HG03571 (cell line): ENCODE measurements around the gene SMC4.

Experiments
- ATAC-seq: cut with Tn5 transposase; IDR thresholded peaks from one replicate; pipeline ENCODE4 v1.9.1; 2021; ENCODE audit not compliant: unreplicated experiment

The SMC4 gene

DNA sequence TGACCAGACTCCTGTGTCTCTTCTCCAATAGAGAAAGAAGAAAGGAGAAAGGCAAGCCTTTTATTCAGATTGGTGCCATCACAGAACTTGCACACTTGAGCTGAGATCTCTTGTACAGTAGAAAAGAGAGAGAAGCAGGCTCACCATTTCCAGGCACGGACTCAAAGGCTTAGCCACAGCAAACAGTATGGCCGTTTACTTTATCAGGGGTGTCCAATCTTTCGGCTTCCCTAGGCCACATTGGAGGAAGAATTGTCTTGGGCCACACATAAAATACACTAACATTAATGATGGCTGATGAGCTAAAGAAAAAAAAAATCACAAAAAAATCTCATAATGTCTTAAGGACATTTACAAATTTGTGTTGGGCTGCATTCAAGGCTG is 5.4 kb upstream of the SMC4 start:
- ATAC-seq, result no peak

DNA sequence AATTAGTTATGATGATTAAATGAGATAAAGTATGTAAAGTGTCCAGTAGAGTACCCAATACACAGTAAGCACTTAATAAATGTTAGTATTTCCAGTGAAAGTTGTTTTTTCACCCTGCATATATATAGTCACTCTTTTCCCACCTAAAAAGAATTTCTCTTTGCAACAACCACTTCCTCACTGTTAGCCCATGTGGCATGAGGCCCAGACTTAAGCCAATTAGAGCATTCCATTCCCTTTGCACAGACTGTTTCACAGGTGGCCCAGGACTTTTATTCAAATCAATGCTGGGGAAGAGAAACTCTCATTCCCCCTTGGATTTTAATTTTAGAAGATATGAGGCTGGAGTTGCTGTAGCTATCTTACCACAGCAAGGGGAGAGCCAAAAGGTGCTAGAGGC is 4.2 kb upstream of the SMC4 start:
- no peak for ATAC-seq

DNA sequence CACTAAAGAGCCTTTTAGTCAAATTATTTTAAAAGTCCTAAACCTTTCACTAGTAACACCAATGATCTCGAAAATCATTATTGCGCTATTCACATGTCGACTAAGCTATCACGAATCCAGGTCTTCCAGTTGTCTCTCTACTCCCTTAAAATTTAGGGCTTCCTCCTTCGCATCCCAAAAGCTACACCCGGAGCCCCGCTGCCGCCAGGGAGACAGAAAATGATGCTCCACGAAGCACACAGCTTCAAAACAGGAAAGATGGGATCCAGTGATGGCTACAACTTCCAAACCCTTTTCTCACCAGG is 678 bp upstream of the SMC4 start:
- ATAC-seq, result peak; percentile 7

DNA sequence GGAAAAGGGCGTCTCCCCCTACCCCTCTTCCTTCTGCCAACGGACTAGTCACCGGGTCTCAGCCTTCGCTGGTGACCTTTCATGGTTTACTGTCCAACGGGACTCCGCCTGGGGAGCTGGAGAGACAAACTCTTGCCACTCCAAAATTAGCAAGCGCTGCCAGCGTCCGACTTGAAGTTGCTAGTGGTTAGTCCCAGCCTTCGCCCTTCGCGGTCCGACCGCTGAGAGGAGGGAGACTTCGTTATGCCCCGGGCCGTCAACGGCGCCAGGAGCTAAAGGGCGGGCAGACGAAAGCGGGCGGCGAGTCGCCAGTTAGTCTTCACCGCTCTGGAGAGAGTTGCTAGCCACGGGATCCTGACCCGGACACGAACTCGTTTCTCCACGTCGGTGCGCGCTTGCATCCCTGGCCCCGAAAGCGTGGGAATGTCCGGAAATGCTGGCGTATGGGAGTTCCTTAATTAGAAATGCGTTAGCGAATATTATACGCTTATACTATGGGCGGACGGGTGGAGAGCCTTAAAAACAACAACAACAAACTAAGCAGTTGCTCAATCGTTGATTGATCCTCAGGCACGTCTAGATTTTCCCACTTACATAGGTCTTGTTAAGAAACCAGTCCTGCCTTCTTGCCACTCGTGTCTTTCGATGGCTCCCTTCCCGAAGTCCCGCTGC is 716 bp downstream of the SMC4 start:
- peak; percentile 7 for ATAC-seq

DNA sequence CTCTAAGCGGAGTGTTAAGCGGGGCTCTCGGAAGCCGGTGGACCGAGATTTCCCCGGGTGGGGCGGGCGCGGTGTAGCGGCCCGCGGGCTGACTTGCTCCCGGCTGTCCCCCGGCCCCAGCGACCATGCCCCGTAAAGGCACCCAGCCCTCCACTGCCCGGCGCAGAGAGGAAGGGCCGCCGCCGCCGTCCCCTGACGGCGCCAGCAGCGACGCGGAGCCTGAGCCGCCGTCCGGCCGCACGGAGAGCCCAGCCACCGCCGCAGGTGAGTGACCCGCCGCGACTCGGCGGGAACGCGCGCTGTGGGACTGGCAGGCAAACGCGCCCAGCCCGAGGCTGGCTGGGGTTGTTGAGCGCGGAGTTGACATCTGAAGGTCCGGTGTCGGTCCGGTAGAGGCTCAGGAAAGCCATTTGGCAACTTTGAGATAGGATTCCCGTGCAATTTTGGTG is 1.3 kb downstream of the SMC4 start:
- no peak for ATAC-seq

DNA sequence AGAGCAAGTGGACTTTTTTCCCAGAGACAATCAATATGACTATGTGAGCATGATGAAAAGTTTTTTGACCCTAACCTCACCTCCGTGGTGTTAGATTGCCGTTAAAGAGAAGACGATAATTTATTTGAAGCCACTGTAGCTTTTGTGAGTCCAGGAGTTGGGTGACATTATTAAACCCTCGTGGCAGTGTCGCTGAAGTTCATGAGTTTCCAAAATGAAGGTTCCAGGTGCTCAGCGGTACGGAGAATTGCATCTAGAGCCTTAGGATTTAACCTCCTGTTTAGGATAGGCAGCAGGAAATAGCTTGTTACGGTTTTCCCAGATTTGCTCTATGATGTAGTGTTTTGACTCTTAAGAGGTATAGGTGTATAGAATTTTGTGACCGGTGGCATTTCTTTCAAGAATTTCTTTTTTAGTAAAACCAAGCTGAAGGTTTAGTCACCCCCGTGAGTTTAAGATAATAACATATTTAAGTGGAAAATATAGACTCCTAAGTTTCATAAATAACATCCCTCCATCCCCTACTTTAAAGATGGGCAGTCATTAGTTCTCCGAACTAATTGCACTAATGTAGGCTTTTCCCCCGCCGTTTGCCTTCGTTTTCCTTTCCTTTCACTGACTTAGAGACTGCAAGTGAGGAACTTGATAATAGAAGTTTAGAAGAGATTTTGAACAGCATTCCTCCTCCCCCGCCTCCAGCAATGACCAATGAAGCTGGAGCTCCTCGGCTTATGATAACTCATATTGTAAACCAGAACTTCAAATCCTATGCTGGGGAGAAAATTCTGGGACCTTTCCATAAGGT is 2.0 kb downstream of the SMC4 start:
- ATAC-seq, result no peak

DNA sequence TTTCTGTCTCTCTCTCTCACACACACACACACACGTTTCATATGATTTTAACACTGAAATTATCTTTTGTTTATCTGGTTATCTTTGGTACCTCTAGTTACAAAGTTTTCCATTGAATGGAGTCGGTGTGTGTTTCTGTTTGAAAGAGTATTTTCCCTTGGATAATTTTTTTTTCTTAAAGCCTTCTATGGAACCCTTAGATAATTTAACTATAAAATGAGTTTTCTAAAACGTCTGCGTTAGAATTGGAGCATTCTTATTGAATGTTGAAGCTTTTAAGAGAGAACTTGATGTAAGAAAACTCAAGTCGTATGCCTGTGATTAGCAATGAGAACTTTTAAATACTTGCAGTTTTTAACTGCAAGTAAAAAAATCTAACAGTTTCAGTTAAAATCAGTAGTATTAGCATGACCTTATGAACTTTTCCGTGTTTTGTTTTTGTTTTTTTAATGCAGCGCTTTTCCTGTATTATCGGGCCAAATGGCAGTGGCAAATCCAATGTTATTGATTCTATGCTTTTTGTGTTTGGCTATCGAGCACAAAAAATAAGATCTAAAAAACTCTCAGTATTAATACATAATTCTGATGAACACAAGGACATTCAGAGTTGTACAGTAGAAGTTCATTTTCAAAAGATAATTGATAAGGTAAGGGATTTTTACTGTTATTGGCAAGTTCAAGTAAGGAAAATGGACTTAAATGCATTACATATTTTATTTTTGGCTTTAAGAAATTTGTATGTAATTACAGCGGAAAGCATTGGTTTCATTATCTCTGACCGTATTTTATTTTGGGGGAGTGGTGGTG is 3.0 kb downstream of the SMC4 start:
- ATAC-seq, result no peak

DNA sequence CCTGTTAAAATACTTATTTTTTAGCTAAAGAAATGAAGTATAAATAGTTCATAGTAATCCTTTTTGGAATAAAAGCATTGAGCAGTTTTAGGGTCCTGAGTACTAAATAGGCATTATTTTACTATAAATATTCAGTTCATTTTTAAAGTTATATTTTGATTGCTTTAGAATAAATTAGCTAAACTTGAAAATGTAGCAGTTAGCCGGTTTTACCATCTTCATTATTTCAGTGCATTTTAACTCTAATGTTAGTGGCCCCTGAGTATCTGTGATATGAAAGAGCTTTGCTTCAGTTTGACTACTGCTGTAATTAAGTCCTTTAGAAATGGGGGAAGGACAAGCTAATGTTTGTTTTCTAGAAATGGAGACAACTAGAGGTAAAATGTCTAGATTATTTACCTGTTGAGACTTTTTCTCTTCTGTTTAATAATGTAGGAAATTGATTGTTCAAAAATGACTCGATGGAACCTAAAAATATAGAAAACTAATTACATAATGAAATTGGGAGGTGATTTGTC is 3.6 kb downstream of the SMC4 start:
- ATAC-seq, result no peak

DNA sequence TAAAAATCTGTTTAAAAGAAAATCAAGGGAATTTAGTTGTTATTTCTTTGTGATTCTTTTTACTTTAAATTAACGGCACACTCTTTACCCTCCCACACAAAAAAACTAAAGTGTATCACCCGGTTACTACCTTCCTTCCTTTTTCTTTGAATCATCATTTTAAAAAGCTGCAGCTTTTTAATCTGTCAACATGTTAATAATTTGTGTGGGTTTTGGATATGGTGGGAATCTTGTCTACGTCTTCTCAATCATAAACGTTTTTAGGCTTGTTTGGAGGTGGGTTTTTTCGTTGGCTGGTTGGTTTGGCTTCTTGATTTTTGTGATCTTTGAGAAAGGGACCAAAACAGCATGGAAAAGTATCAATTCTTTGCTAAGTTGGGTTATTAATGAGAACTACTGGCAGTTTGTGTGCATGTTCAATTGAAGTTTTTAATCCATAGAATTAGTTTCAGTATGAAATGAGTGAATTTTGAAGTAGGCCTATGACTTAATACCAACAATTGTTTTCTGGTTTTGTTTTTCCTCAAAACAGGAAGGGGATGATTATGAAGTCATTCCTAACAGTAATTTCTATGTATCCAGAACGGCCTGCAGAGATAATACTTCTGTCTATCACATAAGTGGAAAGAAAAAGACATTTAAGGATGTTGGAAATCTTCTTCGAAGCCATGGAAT is 4.5 kb downstream of the SMC4 start:
- ATAC-seq, result no peak

DNA sequence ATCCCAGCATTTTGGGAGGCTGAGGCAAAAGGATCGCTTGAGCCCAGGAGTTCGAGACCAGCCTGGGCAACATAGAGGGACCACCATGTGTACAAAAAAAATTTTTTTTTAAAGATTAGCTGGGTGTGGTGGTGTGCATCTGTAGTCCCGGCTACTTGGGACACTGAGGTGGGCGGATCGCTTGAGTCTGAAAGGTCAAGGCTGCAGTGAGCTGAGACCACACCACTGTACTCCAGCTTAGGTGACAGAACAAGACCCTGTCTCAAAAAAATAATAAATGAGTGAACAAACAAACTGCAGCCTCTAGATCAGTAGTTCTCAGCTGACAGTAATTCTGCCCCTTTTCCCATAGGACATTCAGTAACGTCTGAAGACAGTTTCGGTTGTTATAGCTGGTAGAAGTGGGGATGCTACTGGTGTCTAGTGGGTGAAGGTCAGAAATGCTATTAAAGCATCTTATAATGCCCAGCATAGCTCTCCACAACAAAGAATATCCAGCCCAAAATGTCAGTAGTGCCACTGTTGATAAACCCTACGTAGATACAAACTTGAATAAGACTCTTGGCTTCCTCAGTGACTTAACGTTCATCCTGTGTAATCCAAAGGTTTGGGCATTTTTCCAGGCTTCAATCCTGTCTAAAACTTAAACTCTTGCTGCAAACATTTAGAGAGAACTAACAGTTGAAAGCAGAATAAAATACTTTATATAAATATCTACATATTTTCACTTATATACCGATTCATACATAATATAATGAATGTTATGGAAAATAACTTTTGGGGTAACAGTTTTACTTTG is 10.6 kb downstream of the SMC4 start:
- ATAC-seq, result no peak

DNA sequence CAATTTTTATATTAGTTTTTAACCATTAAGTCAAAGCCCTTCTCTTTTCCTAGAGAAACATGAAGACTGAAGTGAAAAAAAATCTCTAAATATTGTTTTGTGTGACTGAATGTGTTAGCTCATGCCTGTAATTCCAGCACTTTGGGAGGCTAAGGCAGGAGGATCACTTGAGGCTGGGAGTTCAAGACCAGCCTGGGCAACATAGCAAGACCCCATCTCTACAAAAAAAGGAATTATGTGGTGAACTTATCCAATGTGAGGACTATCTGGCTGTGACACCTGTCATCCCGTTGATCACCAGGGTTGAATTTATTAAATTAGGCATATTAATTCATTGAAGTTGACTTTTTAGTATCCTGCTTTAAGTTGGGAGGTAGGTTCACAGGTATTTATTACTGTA is 13.0 kb downstream of the SMC4 start:
- no peak for ATAC-seq

DNA sequence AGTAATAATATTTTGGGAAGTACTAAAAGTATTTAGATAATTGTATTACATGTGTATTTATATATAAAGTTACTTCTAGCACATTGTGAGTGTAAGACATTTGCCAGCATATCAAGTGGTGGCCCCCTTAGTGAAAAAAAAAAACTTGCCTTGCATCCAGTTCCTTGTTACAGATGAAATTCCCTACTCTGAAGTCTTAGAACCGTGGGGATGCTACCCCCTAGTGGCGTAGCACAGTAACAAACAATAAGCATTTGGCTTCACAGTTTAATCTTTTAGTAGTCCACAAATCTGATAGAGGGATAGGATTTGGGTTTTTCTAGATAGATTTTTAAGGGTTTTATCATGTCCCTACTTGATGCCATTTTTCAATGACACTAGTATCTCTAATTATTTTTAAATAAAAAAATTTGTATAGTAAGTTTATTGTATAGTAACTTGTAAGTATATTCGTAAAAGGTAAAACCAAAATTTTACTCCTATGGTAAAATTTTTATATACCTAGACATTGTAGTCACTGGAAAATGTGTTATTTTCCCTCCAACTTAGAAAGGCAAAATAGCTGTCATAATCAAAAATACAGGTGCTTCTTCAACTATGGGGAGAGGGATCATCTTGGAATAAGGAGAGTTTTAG is 14.3 kb downstream of the SMC4 start:
- ATAC-seq, result peak; percentile 69

DNA sequence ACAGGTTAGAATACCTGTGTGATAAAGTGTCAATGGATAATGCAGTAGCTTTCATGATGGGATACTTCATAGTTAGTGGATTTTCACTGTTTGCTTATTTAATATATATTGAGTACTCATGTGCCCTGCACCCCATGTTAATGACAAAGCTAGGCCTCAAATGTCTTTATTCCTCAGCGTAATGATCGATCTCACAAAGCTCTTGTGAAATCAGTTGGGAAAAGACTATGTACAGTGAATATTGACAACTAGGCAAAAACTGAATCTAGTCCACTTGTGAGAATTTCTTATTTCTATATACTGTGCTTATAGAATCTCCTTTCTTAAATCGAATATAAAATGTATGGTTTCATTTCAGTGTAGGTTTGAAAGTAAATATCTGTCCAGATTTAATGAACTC is 17.9 kb downstream of the SMC4 start:
- ATAC-seq, result no peak

DNA sequence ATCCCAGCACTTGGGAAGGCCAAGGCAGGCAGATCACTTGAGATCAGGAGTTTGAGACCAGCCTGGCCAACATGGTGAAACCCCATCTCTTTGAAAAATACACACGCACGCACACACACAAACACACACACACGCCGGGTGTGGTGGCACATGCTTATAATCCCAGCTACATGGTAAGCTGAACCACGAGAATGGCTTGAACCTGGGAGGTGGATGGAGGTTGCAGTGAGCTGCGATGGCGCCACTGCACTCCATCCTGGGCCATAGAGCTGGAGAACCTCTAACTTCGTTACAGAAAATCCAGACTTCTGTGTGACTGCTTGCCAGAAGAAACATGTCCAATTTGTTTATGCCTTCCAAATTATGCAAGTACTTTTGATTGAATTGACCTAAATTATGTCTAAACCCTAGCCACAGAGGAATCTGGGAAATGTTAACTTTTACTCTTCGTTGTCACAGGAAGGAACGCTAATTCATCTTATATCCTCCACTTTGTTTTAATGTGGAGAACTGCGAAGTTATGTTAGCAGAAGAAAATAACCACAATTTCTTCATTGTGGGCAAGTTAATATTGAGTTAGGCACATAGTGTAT is 28.5 kb downstream of the SMC4 start:
- no peak for ATAC-seq

DNA sequence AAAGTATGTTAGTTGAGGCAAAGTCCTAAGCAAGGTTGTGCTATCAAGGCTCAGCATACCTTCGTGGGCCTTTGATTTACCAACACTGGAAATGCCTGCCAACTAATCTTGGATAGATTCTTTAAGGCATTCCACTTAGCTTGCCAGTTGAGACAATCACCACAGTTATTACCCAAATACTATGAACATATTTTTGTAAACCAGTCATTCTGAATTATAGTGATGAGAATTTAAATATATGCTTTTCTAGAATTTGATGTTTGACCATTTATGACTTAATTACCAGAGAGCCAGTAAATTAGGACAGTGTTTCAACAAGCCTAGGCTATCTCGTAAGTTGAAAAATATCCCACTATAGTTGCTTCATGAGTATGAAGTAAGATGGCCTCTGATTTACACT is 34.6 kb downstream of the SMC4 start:
- no peak for ATAC-seq

DNA sequence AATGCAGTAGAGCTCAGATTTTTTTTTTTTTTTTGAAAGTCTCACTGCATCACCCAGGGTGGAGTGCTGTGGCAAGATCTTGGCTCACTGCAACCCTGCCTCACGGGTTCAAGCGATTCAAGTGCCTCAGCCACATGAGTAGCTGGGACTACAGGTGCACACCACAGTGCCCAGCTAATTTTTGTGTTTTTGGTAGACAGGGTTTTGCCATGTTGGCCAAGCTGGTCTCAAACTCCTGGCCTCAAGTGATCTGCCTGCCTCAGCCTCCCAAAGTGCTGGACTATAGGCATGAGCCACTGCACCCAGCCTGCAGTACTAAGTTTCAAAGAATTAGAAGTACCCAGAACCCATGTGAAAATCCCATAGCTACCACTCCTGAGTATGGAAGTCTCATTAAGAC is 35.6 kb downstream of the SMC4 start:
- no peak for ATAC-seq

DNA sequence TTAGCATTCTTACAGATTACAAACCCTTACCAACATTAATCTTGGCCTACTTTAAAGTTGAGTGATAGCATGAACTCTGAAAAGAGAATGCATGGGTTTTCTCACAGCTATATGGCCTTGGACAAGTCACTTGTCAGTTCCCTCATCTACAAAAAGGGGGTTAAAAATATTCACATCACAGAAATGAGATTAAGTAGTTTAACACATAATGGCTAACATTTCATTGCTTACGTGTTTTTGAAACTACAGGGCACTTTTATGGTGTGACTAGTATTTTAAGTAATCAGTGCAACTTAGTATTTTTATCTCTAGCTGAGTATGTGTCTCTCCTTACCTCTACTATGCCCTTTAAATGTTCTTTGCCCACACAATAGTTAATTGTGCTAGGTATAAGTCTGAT is 36.3 kb downstream of the SMC4 start:
- no peak for ATAC-seq

DNA sequence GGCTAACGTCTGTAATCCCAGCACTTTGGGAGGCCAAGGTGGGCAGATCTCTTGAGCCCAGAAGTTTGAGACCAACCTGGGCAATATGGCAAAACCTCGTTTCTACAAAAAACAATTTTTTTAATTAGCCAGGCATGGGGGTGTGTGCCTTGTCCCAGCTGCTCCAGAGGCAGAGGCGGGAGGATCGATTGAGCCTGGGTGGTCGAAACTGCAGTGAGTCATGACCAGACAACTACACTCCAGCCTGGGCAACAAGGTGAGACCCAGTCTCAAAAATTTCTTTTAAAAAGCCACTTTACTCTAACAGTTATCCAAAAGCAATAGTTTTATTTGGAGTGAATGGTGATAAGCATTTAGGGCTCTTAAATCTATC is 37.6 kb downstream of the SMC4 start:
- no peak for ATAC-seq

DNA sequence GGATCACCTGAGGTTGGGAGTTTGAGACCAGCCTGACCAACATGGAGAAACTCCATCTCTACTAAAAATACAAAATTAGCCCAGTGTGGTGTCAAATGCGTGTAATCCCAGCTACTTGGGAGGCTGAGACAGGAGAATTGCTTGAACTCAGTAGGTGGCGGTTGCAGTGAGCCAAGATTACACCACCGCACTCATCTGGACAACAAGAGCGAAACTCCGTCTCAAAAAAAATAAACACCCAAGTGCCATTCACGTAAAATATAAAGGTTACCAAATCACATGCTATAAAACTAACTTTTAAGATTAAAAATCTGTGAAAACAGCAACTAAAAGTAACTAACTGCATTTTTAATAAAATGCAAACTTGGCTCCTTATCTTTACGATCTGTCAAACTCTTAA is 41.2 kb downstream of the SMC4 start:
- ATAC-seq, result no peak

DNA sequence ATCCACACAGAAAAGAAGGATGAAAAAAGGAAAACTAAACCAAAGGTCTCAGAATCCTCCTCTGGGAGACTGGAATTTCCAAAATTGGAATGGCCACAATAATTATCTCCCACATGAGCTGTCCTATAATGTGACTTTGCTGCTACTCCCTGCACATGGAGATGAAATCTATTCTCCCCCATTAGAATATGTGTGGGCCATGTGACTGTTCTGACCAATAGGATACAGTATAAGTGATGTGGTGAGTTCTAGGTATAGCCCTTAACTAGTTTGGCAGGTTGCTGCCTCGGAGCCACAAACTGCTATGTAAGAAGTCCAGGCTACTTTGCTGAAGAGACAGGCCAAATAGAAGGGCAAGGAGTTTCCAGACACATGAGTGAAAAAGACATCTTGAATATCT is 45.0 kb downstream of the SMC4 start:
- no peak for ATAC-seq
